Activated CD4-positive, alpha-beta memory T cell treated with anti-CD3 and anti-CD28 coated beads for 36 hours (primary cell): ENCODE results near the gene PITRM1. TPM values are rescaled to one million over a fixed set of nuclear protein-coding genes. Genes with fewer than 3 reads are reported as not detected.
A peak's percentile ranks its signal among the peaks of the same experiment; 100 is the strongest.

ENCODE experiments used
- CTCF ChIA-PET: fragments of 350-600 bp; sonication (Branson Sonifier 250); formaldehyde crosslinking; loops from one replicate; lab custom pipeline; 2021; ENCODE audit warnings: antibody characterized with exemption, inconsistent platforms; lab: Charles Lee
- POLR2A ChIA-PET: fragments of 350-600 bp; sonication (Branson Sonifier 250); formaldehyde crosslinking; loops from one replicate; lab custom pipeline; 2021; ENCODE audit warnings: antibody characterized with exemption; lab: Charles Lee
- DNase-seq: peaks from one replicate; pipeline ENCODE4 v3.0.0-alpha.2; 2020
- H3K27ac Mint-ChIP-seq: one replicate; pipeline ENCODE4 v1.8.0; 2021; ENCODE audit warnings: mixed read lengths
- H3K27me3 Mint-ChIP-seq: one replicate; pipeline ENCODE4 v1.8.0; 2021; ENCODE audit warnings: mixed read lengths
- H3K36me3 Mint-ChIP-seq: one replicate; pipeline ENCODE4 v1.8.0; 2021; ENCODE audit warnings: mixed read lengths
- H3K4me1 Mint-ChIP-seq: one replicate; pipeline ENCODE4 v1.8.0; 2021; ENCODE audit warnings: low read depth, mixed read lengths
- H3K4me3 Mint-ChIP-seq: one replicate; pipeline ENCODE4 v1.8.0; 2021; ENCODE audit warnings: mild to moderate bottlenecking, mixed read lengths
- H3K9me3 Mint-ChIP-seq: one replicate; pipeline ENCODE4 v1.8.0; 2021; ENCODE audit warnings: mixed read lengths
- intact Hi-C: fragments of 100-400 bp; cut with micrococcal nuclease; formaldehyde crosslinking; loops from one replicate; pipeline ENCODE4 v1.15.1; 2023
- total RNA-seq, 2 experiments: library from RNA; stranded (reverse); gene quantifications; one replicate each; pipeline ENCODE4 v1.2.3, GENCODE V29; 2021

Gene PITRM1
- total RNA-seq, 2 experiments from 2014 or later, result 103 to 109 TPM

DNA sequence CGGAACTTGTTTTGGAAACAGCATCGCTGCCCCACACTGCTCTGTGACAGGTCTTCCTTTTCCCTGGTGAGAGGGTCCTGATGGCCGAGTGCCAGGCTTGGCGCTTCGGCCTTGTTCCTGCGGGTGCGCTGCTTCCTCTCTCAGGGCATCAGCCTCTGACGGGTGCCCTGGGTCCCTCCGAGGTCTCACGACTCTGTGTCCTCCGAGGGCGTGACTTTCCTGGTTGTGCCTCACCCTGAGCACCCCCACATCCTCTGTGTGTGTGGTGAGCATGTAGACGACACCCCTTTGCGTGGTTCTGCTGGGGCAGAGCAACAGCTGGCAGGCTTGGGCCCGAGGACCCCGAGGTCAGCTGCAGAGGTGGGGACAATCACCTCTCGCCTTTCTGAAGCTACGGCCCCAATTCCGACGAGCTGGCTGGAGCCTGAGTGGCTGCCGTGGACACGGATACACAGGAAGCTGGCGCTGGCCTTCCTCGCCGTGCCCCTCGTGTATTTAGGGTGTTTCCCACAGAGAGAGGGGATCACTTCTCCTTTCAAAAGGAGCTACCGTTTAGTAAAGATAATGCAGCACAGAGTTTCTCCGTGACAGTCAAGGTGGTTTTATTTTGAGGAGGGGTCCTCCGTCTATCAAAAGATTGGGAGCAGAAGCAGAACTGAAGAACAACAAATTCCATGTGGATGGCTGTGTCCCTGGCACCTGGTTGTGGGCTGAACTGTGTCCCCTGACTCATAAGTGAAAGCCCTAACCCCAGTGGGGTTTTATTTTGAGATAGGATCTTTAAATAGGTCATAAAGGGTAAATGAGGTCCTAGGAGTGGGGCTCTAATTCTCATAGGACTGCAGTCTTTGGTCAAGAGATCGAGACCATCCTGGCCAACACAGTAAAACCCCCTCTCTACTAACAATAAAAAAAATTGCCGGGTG is 36.2 kb upstream of the PITRM1 start:
- Mint-ChIP-seq H3K27ac (no peak overlapping the region), H3K27me3 (peaks cover 47% of the 10 kb centered on the region), H3K9me3 (no peaks in the 10 kb centered on the region), H3K4me1 (peaks cover 4% of the 10 kb centered on the region), H3K4me3 (no peak overlapping the region), H3K36me3 (no peaks in the 10 kb centered on the region)
- intact Hi-C loops, result no loop called here
- no peak for DNase-seq
- CTCF ChIA-PET, result no interaction called here
- POLR2A ChIA-PET, result no interaction called here

DNA sequence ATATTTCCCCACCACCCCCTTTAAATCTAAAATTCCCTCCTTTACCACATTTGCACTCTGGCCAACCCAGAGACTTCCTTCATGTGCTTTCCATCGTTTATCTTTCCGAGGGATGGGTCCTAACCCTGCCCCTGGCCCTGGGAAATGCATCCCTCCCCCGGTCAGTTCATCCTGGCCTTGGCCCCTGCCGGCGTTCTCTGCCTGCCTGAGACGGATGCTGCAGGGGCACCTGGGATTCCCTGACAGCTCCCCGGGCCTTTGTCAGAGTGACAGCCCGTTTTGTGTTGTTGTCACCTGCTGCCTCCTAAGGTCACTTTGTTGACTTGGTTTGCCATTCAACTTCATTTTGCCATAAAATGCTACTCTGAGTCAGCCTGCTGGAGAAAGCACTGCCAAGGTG is 34.8 kb upstream of the PITRM1 start:
- peaks cover 59% of the 10 kb centered on the region for H3K27me3 Mint-ChIP-seq
- H3K9me3 Mint-ChIP-seq, result no peaks in the 10 kb centered on the region
- peaks cover 14% of the 10 kb centered on the region for H3K4me1 Mint-ChIP-seq
- POLR2A ChIA-PET, result no interaction called here
- no peaks in the 10 kb centered on the region for H3K36me3 Mint-ChIP-seq
- no peak overlapping the region for H3K4me3 Mint-ChIP-seq
- no peak for DNase-seq
- intact Hi-C loops, result no loop called here
- CTCF ChIA-PET, result interaction anchor here (1.3 kb wide), 1 partner anchor 33 kb away, joined by 3 read pairs; no protein-coding TSS in a partner anchor
- no peak overlapping the region for H3K27ac Mint-ChIP-seq

DNA sequence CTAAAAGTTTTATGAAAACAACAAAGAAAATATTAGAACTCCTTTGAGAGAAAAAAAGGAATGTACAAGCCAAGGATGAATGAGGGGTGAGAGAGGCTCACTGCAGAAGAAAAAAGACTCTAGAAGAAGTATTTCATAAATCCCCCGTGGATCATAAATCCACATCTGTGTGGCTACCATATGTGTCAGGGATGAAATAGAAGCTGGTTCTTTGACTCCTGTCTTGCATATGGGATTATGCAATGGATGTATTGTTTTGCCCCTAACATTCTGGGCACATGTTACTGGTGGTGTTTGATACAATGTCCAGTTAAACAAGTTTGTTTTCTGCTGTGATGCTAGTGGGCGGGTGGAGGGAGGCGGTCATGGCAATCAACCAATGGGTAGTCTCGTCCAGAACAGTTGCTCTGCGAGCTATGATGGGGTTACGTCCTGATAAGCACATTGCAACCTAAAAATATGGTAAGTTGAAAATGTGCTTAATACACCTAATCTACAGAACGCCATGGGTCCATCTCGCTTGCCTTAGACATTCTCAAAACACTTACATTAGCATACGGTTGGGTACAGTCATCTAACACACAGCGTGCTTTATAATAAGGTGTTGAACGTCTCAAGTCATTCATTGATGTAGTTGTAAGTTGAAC is 34.1 kb upstream of the PITRM1 start:
- no peak overlapping the region for H3K27ac Mint-ChIP-seq
- CTCF ChIA-PET, result interaction anchor here (1.3 kb wide), 1 partner anchor 33 kb away, joined by 3 read pairs; no protein-coding TSS in a partner anchor

GRCh38 chr10:3203972-3204371 is 31.4 kb upstream of the PITRM1 start:
- H3K36me3 Mint-ChIP-seq, result no peaks in the 10 kb centered on the region
- ChIA-PET CTCF (interaction anchor here (1.2 kb wide), 1 partner anchor 1611 kb away, joined by 3 read pairs; no protein-coding TSS in a partner anchor), POLR2A (interaction anchor here (1.2 kb wide), 1 partner anchor 15 kb away, joined by 3 read pairs; no protein-coding TSS in a partner anchor)
- no peaks in the 10 kb centered on the region for H3K9me3 Mint-ChIP-seq
- intact Hi-C loops, result no loop called here
- peaks cover 14% of the 10 kb centered on the region for H3K4me1 Mint-ChIP-seq
- H3K4me3 Mint-ChIP-seq, result no peak overlapping the region
- no peak for DNase-seq
- no peak overlapping the region for H3K27ac Mint-ChIP-seq
- H3K27me3 Mint-ChIP-seq, result peaks cover 74% of the 10 kb centered on the region

More for the DNA sequence above, 34.1 kb upstream of the PITRM1 start:
- H3K4me1 Mint-ChIP-seq, result peaks cover 14% of the 10 kb centered on the region
- no peak for DNase-seq
- H3K36me3 Mint-ChIP-seq, result no peaks in the 10 kb centered on the region
- POLR2A ChIA-PET, result no interaction called here
- H3K4me3 Mint-ChIP-seq, result no peak overlapping the region
- peaks cover 65% of the 10 kb centered on the region for H3K27me3 Mint-ChIP-seq
- intact Hi-C loops, result no loop called here
- H3K9me3 Mint-ChIP-seq, result no peaks in the 10 kb centered on the region

GRCh38 chr10:3203016-3203811 is 30.6 kb upstream of the PITRM1 start:
- CTCF ChIA-PET, result interaction anchor here (0.5 to 1.0 kb wide), 2 partner anchors 11 to 579 kb away, joined by 3 read pairs; no protein-coding TSS in a partner anchor
- H3K4me3 Mint-ChIP-seq, result no peak overlapping the region

GRCh38 chr10:3201796-3202195 is 29.2 kb upstream of the PITRM1 start:
- intact Hi-C loops, result no loop called here
- Mint-ChIP-seq H3K27ac (no peak overlapping the region), H3K27me3 (peaks cover 63% of the 10 kb centered on the region), H3K9me3 (no peaks in the 10 kb centered on the region), H3K4me3 (no peak overlapping the region), H3K36me3 (no peaks in the 10 kb centered on the region), H3K4me1 (peaks cover 25% of the 10 kb centered on the region)
- ChIA-PET POLR2A (no interaction called here), CTCF (interaction anchor here (1.4 kb wide), 1 partner anchor 9 kb away, joined by 4 read pairs; no protein-coding TSS in a partner anchor)
- DNase-seq, result no peak

More at GRCh38 chr10:3203016-3203811, 30.6 kb upstream of the PITRM1 start:
- Mint-ChIP-seq H3K4me1 (peaks cover 17% of the 10 kb centered on the region), H3K36me3 (no peaks in the 10 kb centered on the region), H3K27me3 (peaks cover 74% of the 10 kb centered on the region), H3K27ac (no peak overlapping the region), H3K9me3 (no peaks in the 10 kb centered on the region)
- POLR2A ChIA-PET, result interaction anchor here (1.2 kb wide), 1 partner anchor 14 kb away, joined by 3 read pairs; no protein-coding TSS in a partner anchor
- intact Hi-C loops, result no loop called here
- peak; percentile 35 for DNase-seq

DNA sequence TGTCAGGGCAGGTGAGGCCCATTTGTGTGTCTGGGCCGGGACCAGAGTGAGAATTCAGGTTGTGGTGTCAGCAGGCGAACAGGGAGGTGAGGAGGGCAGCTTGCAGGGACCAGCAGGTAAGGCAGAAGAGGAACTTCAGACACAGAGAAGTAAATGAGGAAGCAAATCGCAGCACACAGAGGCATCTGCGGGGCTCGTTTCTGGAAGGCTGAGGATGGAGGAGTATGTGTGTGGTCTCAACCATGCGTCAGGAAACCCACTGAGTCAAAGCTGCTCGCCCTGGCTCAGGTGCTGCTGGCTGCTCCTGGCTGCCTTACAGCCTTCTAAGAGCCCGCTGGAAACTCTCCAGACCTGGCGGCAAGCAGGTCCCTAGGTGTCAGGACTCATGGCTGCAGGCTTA is 26.9 kb upstream of the PITRM1 start:
- H3K4me3 Mint-ChIP-seq, result no peak overlapping the region
- ChIA-PET CTCF (interaction anchor here (2.7 kb wide), 1 partner anchor 1567 kb away, joined by 18 read pairs; no protein-coding TSS in a partner anchor), POLR2A (no interaction called here)
- intact Hi-C loops, result loop anchor here (5.0 to 10.0 kb wide), 3 partner anchors 268 to 1575 kb away; no protein-coding TSS in a partner anchor
- H3K27me3 Mint-ChIP-seq, result peaks cover 70% of the 10 kb centered on the region
- no peaks in the 10 kb centered on the region for H3K9me3 Mint-ChIP-seq
- H3K27ac Mint-ChIP-seq, result no peak overlapping the region
- peaks cover 25% of the 10 kb centered on the region for H3K4me1 Mint-ChIP-seq
- no peaks in the 10 kb centered on the region for H3K36me3 Mint-ChIP-seq
- no peak for DNase-seq

DNA sequence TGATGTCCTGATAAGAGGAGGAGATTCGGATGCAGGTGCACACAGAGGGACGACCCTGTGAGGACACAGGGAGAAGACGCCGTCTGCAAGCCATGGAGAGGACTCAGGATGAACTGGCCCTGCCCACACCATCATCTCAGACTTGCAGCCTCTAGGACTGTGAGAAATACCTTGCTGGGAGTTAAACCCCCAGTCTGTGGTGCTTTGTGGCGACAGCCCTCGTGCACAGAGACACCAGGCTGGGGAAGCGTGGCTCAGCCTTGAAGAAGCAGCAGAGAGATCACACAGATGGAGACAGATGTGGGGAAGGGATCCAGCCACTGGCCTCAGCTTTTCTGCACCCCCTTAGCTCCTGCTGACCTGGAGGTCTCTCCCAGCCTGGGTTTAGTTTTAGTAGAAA is 26.3 kb upstream of the PITRM1 start:
- no peak for DNase-seq
- intact Hi-C loops, result loop anchor here (5.0 to 10.0 kb wide), 3 partner anchors 268 to 1576 kb away; no protein-coding TSS in a partner anchor
- POLR2A ChIA-PET, result interaction anchor here (0.6 kb wide), 1 partner anchor 737 kb away, joined by 3 read pairs; no protein-coding TSS in a partner anchor
- H3K27ac Mint-ChIP-seq, result no peak overlapping the region
- H3K36me3 Mint-ChIP-seq, result no peaks in the 10 kb centered on the region
- CTCF ChIA-PET, result interaction anchor here (1.6 to 2.7 kb wide), 3 partner anchors 12 to 1567 kb away, joined by 8 to 18 read pairs (median 16); no protein-coding TSS in a partner anchor
- H3K9me3 Mint-ChIP-seq, result no peaks in the 10 kb centered on the region
- peaks cover 23% of the 10 kb centered on the region for H3K4me1 Mint-ChIP-seq
- H3K27me3 Mint-ChIP-seq, result peaks cover 74% of the 10 kb centered on the region
- H3K4me3 Mint-ChIP-seq, result no peak overlapping the region

DNA sequence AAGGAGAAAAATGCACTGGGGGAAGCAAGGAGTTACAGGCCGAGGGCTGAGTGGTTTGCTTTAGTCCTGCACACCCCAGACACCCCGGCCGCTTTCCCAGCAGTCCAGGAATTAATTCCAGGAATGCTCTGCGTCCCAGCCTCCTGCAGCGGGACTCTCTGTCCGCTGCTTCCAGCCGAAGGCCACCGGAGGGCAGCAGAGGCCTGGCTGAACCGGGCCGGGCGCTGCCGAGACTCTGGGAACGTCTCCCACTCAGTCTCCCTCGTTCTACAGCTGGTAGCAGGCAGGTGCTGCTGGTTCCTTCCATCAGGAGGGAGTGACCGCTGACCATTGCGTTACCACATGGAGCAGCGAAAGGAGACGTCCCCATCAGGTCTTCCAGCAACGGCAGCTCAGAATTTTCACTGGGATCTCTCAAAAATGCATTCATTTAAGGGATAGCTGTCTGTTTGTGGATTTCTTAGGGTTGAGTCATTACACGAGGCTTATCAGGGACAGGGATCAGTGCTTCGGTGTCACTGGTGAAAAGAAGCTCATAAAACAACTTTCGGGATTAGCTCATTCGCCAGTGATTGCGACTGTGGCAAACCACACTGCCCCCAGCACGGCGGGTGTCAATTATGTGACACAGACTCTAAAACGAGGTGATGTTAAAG is 24.9 kb upstream of the PITRM1 start:
- no peak overlapping the region for H3K27ac Mint-ChIP-seq
- CTCF ChIA-PET, result interaction anchor here (0.5 to 2.9 kb wide), 44 partner anchors 9 to 1619 kb away, joined by 3 to 18 read pairs (median 4); partner anchors contain the start of gene PITRM1
- intact Hi-C loops, result loop anchor here (1.0 to 10.0 kb wide), 6 partner anchors 11 to 1577 kb away; no protein-coding TSS in a partner anchor
- H3K36me3 Mint-ChIP-seq, result no peaks in the 10 kb centered on the region
- peak; percentile 94 for DNase-seq
- H3K9me3 Mint-ChIP-seq, result no peaks in the 10 kb centered on the region
- H3K4me1 Mint-ChIP-seq, result peaks cover 11% of the 10 kb centered on the region
- POLR2A ChIA-PET, result interaction anchor here (0.6 to 1.6 kb wide), 15 partner anchors 9 to 1579 kb away, joined by 3 to 10 read pairs (median 4); partner anchors contain the start of genes KLF6 and PITRM1
- H3K4me3 Mint-ChIP-seq, result no peak overlapping the region
- peaks cover 70% of the 10 kb centered on the region for H3K27me3 Mint-ChIP-seq

DNA sequence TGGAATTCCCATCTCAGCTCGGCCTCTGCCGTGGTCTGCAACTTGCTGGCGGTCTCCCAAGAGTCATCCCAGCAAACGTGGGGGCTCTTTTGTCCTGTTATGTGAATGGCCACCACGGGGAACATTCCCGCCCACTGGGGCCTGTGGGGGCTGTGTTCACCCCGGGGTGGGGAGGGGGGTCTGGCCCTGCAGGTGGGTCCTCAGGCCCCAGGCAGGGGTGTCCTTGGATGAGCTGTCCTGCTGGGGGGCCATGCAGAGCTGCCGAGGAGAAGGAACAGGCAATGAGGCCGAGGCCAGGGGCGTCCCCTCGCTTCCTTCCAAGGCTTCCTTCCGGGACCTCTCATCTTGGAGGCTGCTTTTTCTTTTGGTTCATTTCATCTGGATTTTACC is 24.4 kb upstream of the PITRM1 start:
- intact Hi-C loops, result loop anchor here (1.0 to 10.0 kb wide), 6 partner anchors 11 to 1578 kb away; no protein-coding TSS in a partner anchor
- ChIA-PET POLR2A (interaction anchor here (0.7 to 1.6 kb wide), 11 partner anchors 25 to 1579 kb away, joined by 3 to 10 read pairs (median 4); partner anchors contain the start of genes KLF6 and PITRM1), CTCF (interaction anchor here (1.0 to 2.9 kb wide), 20 partner anchors 10 to 1618 kb away, joined by 3 to 18 read pairs (median 6); partner anchors contain the start of gene PITRM1)
- Mint-ChIP-seq H3K27me3 (peaks cover 66% of the 10 kb centered on the region), H3K9me3 (no peaks in the 10 kb centered on the region), H3K4me1 (peaks cover 11% of the 10 kb centered on the region), H3K27ac (no peak overlapping the region), H3K36me3 (no peaks in the 10 kb centered on the region), H3K4me3 (no peak overlapping the region)
- DNase-seq, result no peak
